Astrocyte (in vitro differentiated cells and primary cell): ENCODE data around the gene ASB13. TPM values are rescaled to one million over a fixed set of nuclear protein-coding genes. Genes with fewer than 3 reads are reported as not detected.

Experiments
- DNase-seq: peaks from one replicate; pipeline ENCODE4 v3.0.0-alpha.2; 2010; ENCODE audit warnings: low read depth
- FAIRE-seq: peaks from 2 replicates; lab custom pipeline; 2011; peaks lifted over from hg19 to GRCh38; lab: Jason Lieb, UNC
- H2AFZ ChIP-seq: 2 replicates; pipeline ENCODE4 v1.6.0; 2012; ENCODE audit warnings: low read depth, low read length, inconsistent platforms
- H3K27ac ChIP-seq: 2 replicates; pipeline ENCODE4 v1.5.1; 2011; ENCODE audit warnings: low read depth, low read length, inconsistent platforms
- H3K27me3 ChIP-seq: 2 replicates; pipeline ENCODE4 v1.6.0; 2011; ENCODE audit warnings: low read length, inconsistent platforms; ENCODE audit not compliant: insufficient read depth
- H3K36me3 ChIP-seq: 2 replicates; pipeline ENCODE4 v1.5.1; 2011; ENCODE audit warnings: low read length, inconsistent platforms; ENCODE audit not compliant: insufficient read depth
- H3K4me1 ChIP-seq: 2 replicates; pipeline ENCODE4 v1.5.1; 2011; ENCODE audit warnings: low read length, inconsistent platforms; ENCODE audit not compliant: insufficient read depth
- H3K4me2 ChIP-seq: 2 replicates; pipeline ENCODE4 v1.6.0; 2012; ENCODE audit warnings: low read length, inconsistent platforms
- H3K4me3 ChIP-seq: 2 replicates; pipeline ENCODE4 v1.5.1; 2011; ENCODE audit warnings: low read depth, mild to moderate bottlenecking, low read length, inconsistent platforms; ENCODE audit not compliant: insufficient read depth
- H3K79me2 ChIP-seq: 2 replicates; pipeline ENCODE4 v1.6.0; 2012; ENCODE audit warnings: mild to moderate bottlenecking, low read length, inconsistent platforms; ENCODE audit not compliant: insufficient read depth
- H3K9ac ChIP-seq: 2 replicates; pipeline ENCODE4 v1.6.0; 2012; ENCODE audit warnings: mild to moderate bottlenecking, low read length, inconsistent platforms
- H3K9me3 ChIP-seq: 2 replicates; pipeline ENCODE4 v1.5.1; 2012; ENCODE audit warnings: low read depth, mild to moderate bottlenecking, low read length, inconsistent platforms; ENCODE audit not compliant: insufficient read depth
- H4K20me1 ChIP-seq: 2 replicates; pipeline ENCODE4 v1.6.0; 2012; ENCODE audit warnings: low read length, inconsistent platforms; ENCODE audit not compliant: insufficient read depth
- H3K27ac Mint-ChIP-seq: one replicate; pipeline ENCODE4 v1.8.0; 2021; ENCODE audit warnings: mild to moderate bottlenecking, mixed read lengths; ENCODE audit not compliant: unreplicated experiment
- H3K27me3 Mint-ChIP-seq: one replicate; pipeline ENCODE4 v1.8.0; 2021; ENCODE audit warnings: low read depth, mixed read lengths; ENCODE audit not compliant: unreplicated experiment
- H3K36me3 Mint-ChIP-seq: one replicate; pipeline ENCODE4 v1.8.0; 2021; ENCODE audit warnings: low read depth, mixed read lengths; ENCODE audit not compliant: unreplicated experiment
- H3K4me1 Mint-ChIP-seq: one replicate; pipeline ENCODE4 v1.8.0; 2021; ENCODE audit warnings: low read depth, mixed read lengths; ENCODE audit not compliant: unreplicated experiment
- H3K4me3 Mint-ChIP-seq: one replicate; pipeline ENCODE4 v1.8.0; 2021; ENCODE audit warnings: mild to moderate bottlenecking, moderate library complexity, mixed read lengths; ENCODE audit not compliant: unreplicated experiment
- H3K9me3 Mint-ChIP-seq: one replicate; pipeline ENCODE4 v1.8.0; 2021; ENCODE audit warnings: mild to moderate bottlenecking, mixed read lengths; ENCODE audit not compliant: unreplicated experiment
- EZH2 ChIP-seq: IDR thresholded peaks from 2 replicates; pipeline ENCODE4 v1.6.1; 2012; ENCODE audit warnings: mild to moderate bottlenecking, low read length, inconsistent platforms; ENCODE audit not compliant: insufficient read depth
- total RNA-seq: library from RNA; stranded (reverse); gene quantifications from 2 replicates; pipeline ENCODE4 v1.2.1, GENCODE V29; 2021
- TF ChIP-seq, protein P1 (sequence below): IDR thresholded peaks from 2 replicates; pipeline ENCODE4 v1.5.1; 2011; ENCODE audit warnings: low read depth, mild to moderate bottlenecking, inconsistent platforms, low read length, moderate library complexity; ENCODE audit not compliant: insufficient read depth

ASB13 gene
- total RNA-seq, 1 donor from 2014 or later = 4.8 TPM

DNA sequence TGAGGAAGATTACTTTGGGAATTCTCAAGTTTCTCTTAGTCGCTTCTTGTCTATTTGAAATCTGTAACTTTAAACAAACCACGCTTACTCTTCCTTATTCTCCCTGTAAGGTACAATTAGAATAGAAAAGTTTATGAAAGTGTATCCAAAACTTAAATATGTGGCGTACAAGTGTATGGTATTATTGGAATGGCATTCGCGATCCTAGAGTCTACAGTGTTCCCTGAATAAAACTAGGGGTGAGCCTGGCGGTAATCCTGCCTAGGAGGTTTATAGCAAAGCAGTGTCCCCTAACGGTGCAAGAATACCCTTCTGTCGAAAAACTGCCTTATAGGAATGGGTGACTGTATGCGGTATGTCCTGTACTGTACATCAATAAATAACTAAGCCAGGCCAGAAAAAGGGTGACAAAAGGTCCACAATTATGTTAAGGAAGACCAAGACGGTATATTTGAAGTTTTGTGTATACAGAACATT, 19.4 kb upstream of the ASB13 start:
- Histone ChIP-seq H3K27ac (peak overlapping the region; percentile 79), H3K36me3 (no peaks in the 10 kb centered on the region), H3K4me3 (peak overlapping the region; percentile 94), H4K20me1 (peaks cover 44% of the 10 kb centered on the region), H3K9ac (peak overlapping the region; percentile 83), H3K4me2 (peak overlapping the region; percentile 85), H3K9me3 (no peaks in the 10 kb centered on the region), H3K27me3 (no peaks in the 10 kb centered on the region), H3K4me1 (peaks cover 4% of the 10 kb centered on the region), H2AFZ (no peak overlapping the region), H3K79me2 (peaks cover 62% of the 10 kb centered on the region)
- peak overlapping the region; percentile 92 for H3K27ac Mint-ChIP-seq
- H3K9me3 Mint-ChIP-seq = no peaks in the 10 kb centered on the region
- DNase-seq (no peak), FAIRE-seq (no peak)
- peak overlapping the region; percentile 99 for H3K4me3 Mint-ChIP-seq
- no peaks in the 10 kb centered on the region for H3K27me3 Mint-ChIP-seq
- TF ChIP-seq EZH2 = no peak
- TF ChIP-seq, protein P1, sequence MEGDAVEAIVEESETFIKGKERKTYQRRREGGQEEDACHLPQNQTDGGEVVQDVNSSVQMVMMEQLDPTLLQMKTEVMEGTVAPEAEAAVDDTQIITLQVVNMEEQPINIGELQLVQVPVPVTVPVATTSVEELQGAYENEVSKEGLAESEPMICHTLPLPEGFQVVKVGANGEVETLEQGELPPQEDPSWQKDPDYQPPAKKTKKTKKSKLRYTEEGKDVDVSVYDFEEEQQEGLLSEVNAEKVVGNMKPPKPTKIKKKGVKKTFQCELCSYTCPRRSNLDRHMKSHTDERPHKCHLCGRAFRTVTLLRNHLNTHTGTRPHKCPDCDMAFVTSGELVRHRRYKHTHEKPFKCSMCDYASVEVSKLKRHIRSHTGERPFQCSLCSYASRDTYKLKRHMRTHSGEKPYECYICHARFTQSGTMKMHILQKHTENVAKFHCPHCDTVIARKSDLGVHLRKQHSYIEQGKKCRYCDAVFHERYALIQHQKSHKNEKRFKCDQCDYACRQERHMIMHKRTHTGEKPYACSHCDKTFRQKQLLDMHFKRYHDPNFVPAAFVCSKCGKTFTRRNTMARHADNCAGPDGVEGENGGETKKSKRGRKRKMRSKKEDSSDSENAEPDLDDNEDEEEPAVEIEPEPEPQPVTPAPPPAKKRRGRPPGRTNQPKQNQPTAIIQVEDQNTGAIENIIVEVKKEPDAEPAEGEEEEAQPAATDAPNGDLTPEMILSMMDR = no peak
- H3K36me3 Mint-ChIP-seq = peaks cover 2% of the 10 kb centered on the region
- peaks cover 6% of the 10 kb centered on the region for H3K4me1 Mint-ChIP-seq

DNA sequence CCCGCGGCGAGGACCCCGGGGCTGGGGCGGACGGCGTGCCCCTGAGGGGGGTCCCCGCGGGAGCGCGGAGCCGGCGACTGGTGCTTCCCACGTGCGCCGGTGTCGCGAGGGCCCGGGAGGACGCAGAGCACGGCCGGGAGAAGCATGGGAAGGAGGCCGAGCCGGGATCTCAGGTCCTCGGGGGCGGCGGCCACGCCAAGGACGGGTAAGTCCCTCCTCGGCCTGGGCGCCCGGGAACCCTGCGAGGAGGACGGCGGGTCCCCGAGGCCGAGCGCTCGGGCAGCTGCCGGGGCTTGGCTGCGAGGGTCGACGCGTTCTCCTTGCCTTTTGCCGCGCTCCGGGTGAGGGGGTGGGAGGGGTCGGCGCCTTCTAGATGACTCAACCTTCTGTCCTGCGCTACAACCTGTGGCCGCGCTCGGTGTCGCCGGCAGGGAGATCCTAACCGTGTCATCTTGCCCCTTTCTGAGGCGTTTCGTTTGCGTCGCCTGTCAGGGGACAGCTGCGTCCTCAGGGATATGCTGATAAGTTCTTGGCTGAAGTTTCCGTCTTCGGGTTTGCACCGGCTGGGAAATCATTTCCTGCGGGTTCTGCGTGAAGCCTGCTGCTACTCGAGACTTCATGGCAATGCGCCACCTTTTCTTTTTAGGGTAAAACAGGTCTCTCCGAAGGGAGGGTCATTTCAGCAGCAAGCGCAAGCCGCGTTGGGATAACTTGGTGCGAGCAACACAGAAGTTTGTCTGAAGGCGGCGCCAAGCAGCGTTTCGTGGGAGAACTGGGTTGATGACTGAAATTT, 18.8 kb upstream of the ASB13 start:
- Histone ChIP-seq H3K27me3 (no peaks in the 10 kb centered on the region), H3K27ac (peak overlapping the region; percentile 79), H3K36me3 (no peaks in the 10 kb centered on the region), H3K4me3 (peak overlapping the region; percentile 94), H3K9ac (peak overlapping the region; percentile 83), H3K4me1 (peaks cover 4% of the 10 kb centered on the region), H3K79me2 (peaks cover 55% of the 10 kb centered on the region), H3K4me2 (peak overlapping the region; percentile 85), H3K9me3 (no peaks in the 10 kb centered on the region), H2AFZ (peak overlapping the region; percentile 91), H4K20me1 (peaks cover 38% of the 10 kb centered on the region)
- Mint-ChIP-seq H3K4me1 (peaks cover 6% of the 10 kb centered on the region), H3K4me3 (peak overlapping the region; percentile 99), H3K36me3 (peaks cover 2% of the 10 kb centered on the region), H3K27me3 (no peaks in the 10 kb centered on the region), H3K9me3 (no peaks in the 10 kb centered on the region), H3K27ac (peak overlapping the region; percentile 92)
- FAIRE-seq (no peak), DNase-seq (peak; percentile 65)
- TF ChIP-seq, protein P1 = peak; percentile 28
- no peak for TF ChIP-seq EZH2
